ENCODE measurements around the gene ARHGEF38.
"Not testable (repeated sequence)": the region's sequence is repeated elsewhere in the genome, so short reads cannot be mapped to it uniquely, and the experiment has no call there.

ARHGEF38 gene

DNA sequence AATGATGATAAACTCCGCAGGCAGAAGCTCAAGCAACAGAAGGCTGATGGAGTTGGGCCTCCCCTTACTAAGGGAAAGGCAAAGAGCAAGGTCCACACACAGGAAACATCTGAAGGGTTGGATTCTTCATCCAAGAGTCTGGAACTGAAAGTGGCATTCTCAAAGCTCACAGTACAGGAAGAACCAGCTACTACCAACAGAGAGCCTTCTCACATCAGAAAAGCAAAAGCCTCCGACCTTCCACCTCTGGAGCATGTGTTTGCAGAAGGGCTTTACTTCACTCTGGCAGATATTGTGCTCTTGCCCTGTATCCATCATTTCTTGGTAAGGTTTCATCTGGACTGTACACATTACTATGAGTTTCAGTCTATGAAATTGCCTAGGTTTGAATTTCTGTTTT, 166.8 kb downstream of the ARHGEF38 start:
- DNase-seq = no peak

DNA sequence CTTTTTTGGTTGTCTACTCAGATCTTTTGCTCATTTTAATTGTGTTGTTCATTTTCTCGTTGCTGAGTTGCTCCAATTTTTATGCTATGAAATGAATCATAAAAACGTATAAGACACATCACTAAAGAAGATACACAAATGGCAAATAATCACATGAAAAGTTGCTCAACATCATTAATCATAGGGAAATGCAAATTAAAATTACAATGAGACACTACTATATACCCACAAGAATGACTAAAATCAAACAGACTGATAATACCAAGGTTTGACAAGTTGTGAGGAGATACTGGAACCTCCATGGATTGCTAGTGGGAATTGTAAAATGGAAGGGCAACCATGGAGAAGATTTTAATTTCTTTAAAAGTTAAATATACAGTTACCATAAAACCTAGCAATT, 173.2 kb downstream of the ARHGEF38 start:
- no peak for DNase-seq

DNA sequence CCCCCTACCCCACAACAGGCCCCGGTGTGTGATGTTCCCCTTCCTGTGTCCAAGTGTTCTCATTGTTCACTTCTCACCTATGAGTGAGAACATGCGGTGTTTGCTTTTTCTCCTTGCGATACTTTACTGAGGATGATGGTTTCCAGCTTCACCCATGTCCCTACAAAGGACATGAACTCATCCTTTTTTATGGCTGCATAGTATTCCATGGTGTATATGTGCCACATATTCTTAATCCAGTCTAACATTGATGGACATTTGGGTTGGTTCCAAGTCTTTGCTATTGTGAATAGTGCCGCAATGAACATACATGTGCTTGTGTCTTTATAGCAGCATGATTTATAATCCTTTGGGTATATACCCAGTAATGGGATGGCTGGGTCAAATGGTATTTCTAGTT, 177.5 kb downstream of the ARHGEF38 start:
- DNase-seq = not testable (repeated sequence)
